ENCODE measurements around the gene USP40. TPM values are rescaled to one million over a fixed set of nuclear protein-coding genes. Genes with fewer than 3 reads are reported as not detected.

USP40 gene
- total RNA-seq, 2 donors from 2014 or later = 11.6 to 12.5 TPM

DNA sequence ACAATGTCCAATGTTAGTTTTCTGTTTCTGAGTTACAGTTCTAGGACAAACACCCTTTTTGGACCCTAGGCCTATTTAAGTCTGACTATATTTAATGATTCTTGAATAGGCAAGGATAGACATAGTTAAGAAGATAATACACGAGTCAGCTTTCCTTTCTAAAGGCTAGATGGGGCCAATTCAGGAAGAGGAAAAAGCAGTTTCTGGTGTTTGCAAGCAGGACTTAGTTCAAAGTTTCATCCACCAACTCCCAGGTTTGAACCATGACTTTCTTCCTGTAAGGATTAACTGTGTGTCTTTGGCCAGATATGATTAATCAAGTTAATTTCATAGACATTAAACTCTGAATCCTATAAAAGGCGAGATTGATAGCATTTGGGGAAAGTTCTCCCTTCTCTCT lies 66.7 kb downstream of the USP40 start:
- Histone ChIP-seq H3K36me3 (peaks cover 60% of the 10 kb centered on the region), H3K4me1 (no peaks in the 10 kb centered on the region), H3K27ac (no peak overlapping the region), H3K4me3 (no peak overlapping the region), H3K9me3 (peaks cover 7 to 19% of the 10 kb centered on the region in 2 donors), H3K27me3 (no peaks in the 10 kb centered on the region)
- TF ChIP-seq, protein P1, sequence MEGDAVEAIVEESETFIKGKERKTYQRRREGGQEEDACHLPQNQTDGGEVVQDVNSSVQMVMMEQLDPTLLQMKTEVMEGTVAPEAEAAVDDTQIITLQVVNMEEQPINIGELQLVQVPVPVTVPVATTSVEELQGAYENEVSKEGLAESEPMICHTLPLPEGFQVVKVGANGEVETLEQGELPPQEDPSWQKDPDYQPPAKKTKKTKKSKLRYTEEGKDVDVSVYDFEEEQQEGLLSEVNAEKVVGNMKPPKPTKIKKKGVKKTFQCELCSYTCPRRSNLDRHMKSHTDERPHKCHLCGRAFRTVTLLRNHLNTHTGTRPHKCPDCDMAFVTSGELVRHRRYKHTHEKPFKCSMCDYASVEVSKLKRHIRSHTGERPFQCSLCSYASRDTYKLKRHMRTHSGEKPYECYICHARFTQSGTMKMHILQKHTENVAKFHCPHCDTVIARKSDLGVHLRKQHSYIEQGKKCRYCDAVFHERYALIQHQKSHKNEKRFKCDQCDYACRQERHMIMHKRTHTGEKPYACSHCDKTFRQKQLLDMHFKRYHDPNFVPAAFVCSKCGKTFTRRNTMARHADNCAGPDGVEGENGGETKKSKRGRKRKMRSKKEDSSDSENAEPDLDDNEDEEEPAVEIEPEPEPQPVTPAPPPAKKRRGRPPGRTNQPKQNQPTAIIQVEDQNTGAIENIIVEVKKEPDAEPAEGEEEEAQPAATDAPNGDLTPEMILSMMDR (IDR thresholded peaks at IDR 0.05) = no peak
- DNase-seq (ENCODE audit: low spot score) = no peak

GRCh38 chr2:233498126-233498525 lies 68.5 kb downstream of the USP40 start:
- TF ChIP-seq, protein P1 (IDR thresholded peaks at IDR 0.05) = no peak
- H3K36me3 ChIP-seq = peaks cover 61% of the 10 kb centered on the region
- H3K27ac ChIP-seq = no peak overlapping the region
- no peak for DNase-seq (ENCODE audit: low spot score)
- H3K4me3 ChIP-seq = no peak overlapping the region
- no peaks in the 10 kb centered on the region for H3K27me3 ChIP-seq
- H3K9me3 ChIP-seq = peaks cover 3 to 6% of the 10 kb centered on the region in 2 donors
- no peaks in the 10 kb centered on the region for H3K4me1 ChIP-seq

- Histone ChIP-seq H3K4me3 (no peak overlapping the region), H3K4me1 (no peaks in the 10 kb centered on the region), H3K36me3 (peaks cover 62% of the 10 kb centered on the region), H3K27me3 (no peaks in the 10 kb centered on the region), H3K27ac (no peak overlapping the region), H3K9me3 (peaks cover 0 to 2% of the 10 kb centered on the region in 2 donors)
- TF ChIP-seq, protein P1 (IDR thresholded peaks at IDR 0.05) = no peak
- no peak for DNase-seq (ENCODE audit: low spot score)
Measured at GRCh38 chr2:233497692-233498091, 68.9 kb downstream of the USP40 start.

DNA sequence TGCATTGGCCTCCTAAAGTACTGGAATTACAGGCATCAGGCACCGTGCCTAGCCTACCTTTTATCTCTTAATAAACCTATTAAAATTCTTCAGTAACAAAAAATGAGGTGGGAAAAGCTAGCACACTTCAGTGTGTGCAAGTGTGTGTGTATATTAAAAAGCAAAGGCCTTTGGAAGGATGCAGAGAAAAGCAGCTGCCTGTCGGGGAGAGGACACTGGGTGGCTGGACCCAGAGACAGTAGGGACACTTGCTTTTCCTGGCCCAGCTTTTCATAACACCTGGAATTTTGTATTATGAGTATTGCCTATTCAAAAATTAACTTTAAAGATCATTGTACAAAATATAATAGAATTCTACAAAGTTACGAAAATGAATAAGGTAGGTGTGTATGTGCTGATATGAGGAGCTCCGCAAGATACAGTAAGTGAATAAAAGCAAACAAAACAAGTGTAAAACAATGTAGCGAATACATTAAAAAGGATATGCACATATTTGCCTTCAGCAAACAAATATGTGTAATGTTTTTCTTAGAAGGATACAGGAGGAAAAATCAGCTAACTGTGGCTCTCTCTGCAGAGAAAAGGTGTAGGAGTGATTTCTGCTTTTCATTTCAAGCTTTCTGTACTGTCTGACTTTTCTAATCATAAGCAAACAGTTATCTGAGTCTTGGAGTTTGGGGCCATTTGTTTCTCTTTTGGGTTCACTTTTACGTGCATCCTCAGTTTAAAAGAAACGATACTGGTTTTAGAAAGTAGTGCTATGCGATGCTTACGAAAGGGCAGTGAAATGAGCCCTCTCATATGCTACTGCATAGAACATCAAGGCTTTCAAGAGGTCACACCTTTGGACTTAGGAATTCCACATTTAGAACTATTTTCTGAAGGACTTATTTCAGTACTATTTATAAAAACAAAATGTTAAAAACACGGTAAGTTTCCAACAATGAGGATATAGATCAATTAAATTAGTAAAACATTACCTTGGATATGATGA lies 70.8 kb downstream of the USP40 start:
- H3K4me3 ChIP-seq = no peak overlapping the region
- H3K36me3 ChIP-seq = peaks cover 75% of the 10 kb centered on the region
- no peak for DNase-seq (ENCODE audit: low spot score)

DNA sequence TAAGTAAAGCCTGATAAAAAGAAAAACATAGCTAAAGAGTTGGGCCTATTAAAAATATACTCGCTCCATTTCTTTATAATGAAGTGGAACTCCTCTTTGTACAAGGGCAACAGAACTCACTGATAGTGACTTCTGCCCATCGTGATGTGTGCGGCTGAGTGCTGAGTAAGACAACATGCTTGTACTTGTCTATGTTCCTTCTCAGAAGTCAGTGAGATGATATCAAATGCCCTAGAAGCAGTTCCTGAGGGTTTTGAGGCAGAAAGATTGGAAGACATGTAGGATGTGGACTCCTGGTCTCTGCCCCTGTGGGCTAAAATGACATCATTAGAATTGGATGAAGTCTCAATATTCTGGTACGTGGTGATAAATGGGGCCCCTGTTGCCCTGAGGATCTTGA lies 73.8 kb downstream of the USP40 start:
- Histone ChIP-seq H3K4me1 (no peaks in the 10 kb centered on the region), H3K36me3 (peaks cover 71% of the 10 kb centered on the region), H3K27me3 (no peaks in the 10 kb centered on the region), H3K4me3 (no peak overlapping the region), H3K27ac (no peak overlapping the region), H3K9me3 (no peaks in the 10 kb centered on the region)
- TF ChIP-seq, protein P1 (IDR thresholded peaks at IDR 0.05) = no peak
- DNase-seq (ENCODE audit: low spot score) = no peak

More for the DNA sequence above, 70.8 kb downstream of the USP40 start:
- Histone ChIP-seq H3K27ac (no peak overlapping the region), H3K27me3 (no peaks in the 10 kb centered on the region), H3K4me1 (no peaks in the 10 kb centered on the region), H3K9me3 (no peaks in the 10 kb centered on the region)
- TF ChIP-seq, protein P1 (IDR thresholded peaks at IDR 0.05) = no peak

Measured in right atrium auricular region (tissue), 2 donors.